ENCODE results near the gene GSTP1. TPM values are rescaled to one million over a fixed set of nuclear protein-coding genes. Genes with fewer than 3 reads are reported as not detected.
A peak's percentile ranks its signal among the peaks of the same experiment; 100 is the strongest.

GSTP1 gene
- total RNA-seq, 2 donors from 2014 or later, result 323 to 390 TPM

GRCh38 chr11:67634366-67635230, 51.0 kb downstream of the GSTP1 start:
- DNase-seq (peak; percentile 63 to 87), ATAC-seq (peak; percentile 12)
- intact Hi-C loops (cut with DNase I, micrococcal nuclease), result no loop called here

- no peak for DNase-seq
- ATAC-seq, result no peak
- intact Hi-C loops (cut with DNase I, micrococcal nuclease), result no loop called here
Observed at GRCh38 chr11:67635231-67635521, 51.6 kb downstream of the GSTP1 start.

Other genes starting within 250 kb of the GSTP1 start
- gene POLD4, start 230.3 kb upstream of the GSTP1 start, total RNA-seq, result 100 to 1,000 TPM; 237 to 262 TPM
- gene CLCF1, start 210.2 kb upstream of the GSTP1 start, total RNA-seq, result 1 to 10 TPM; 2.2 to 2.4 TPM
- gene RAD9A, start 191.8 kb upstream of the GSTP1 start, total RNA-seq, result 10 to 100 TPM; 27.4 to 40.6 TPM
- 100 to 1,000 TPM; 214 to 243 TPM for gene PPP1CA, start 182.0 kb upstream of the GSTP1 start, total RNA-seq
- gene TBC1D10C, start 179.7 kb upstream of the GSTP1 start, total RNA-seq, result 1 to 10 TPM; 3.0 to 4.2 TPM
- 1 to 10 TPM in 1 of 2 donors, under 1 TPM in 1; 0.61 to 2.5 TPM for gene CARNS1, start 168.1 kb upstream of the GSTP1 start, total RNA-seq
- 10 to 100 TPM; 45.3 to 47.4 TPM for gene RPS6KB2, start 155.3 kb upstream of the GSTP1 start, total RNA-seq
- 10 to 100 TPM in 1 of 2 donors, 1 to 10 TPM in 1; 7.1 to 11.2 TPM for gene PTPRCAP, start 146.1 kb upstream of the GSTP1 start, total RNA-seq
- 100 to 1,000 TPM; 195 to 230 TPM for gene CORO1B, start 140.3 kb upstream of the GSTP1 start, total RNA-seq
- not detected for gene GPR152, start 131.1 kb upstream of the GSTP1 start, total RNA-seq
- gene CABP4, start 128.5 kb upstream of the GSTP1 start, total RNA-seq, result 1 to 10 TPM; 1.1 to 2.0 TPM
- 10 to 100 TPM; 63.6 to 68.0 TPM for gene TMEM134, start 114.6 kb upstream of the GSTP1 start, total RNA-seq
- gene AIP, start 100.8 kb upstream of the GSTP1 start, total RNA-seq, result 10 to 100 TPM; 31.4 to 49.6 TPM
- gene PITPNM1, start 78.4 kb upstream of the GSTP1 start, total RNA-seq, result 100 to 1,000 TPM in 1 of 2 donors, 10 to 100 TPM in 1; 82.0 to 108 TPM
- gene CDK2AP2, start 75.7 kb upstream of the GSTP1 start, total RNA-seq, result 10 to 100 TPM; 79.5 to 86.2 TPM
- gene CABP2, start 60.4 kb upstream of the GSTP1 start, total RNA-seq, result not detected
- 100 to 1,000 TPM; 292 to 377 TPM for gene NDUFV1, start 23.1 kb downstream of the GSTP1 start, total RNA-seq
- gene NUDT8, start 46.1 kb downstream of the GSTP1 start, total RNA-seq, result 10 to 100 TPM; 28.8 to 49.8 TPM
- 10 to 100 TPM; 12.9 to 27.1 TPM for gene TBX10, start 56.0 kb downstream of the GSTP1 start, total RNA-seq
- gene ACY3, start 66.9 kb downstream of the GSTP1 start, total RNA-seq, result 10 to 100 TPM; 13.1 to 17.7 TPM
- under 1 TPM in 1 of 2 donors, not detected in 1; 0.73 TPM for gene ALDH3B2, start 90.8 kb downstream of the GSTP1 start, total RNA-seq